ENCODE measurements around the gene SLF2. TPM values are rescaled to one million over a fixed set of nuclear protein-coding genes. Genes with fewer than 3 reads are reported as not detected.

Gene SLF2
- total and polyA plus RNA-seq, 2 of the 13 experiments (the other 11 are each of a cell fraction or from before 2014, with no cell fraction given) = 12.2 to 48.1 TPM

DNA sequence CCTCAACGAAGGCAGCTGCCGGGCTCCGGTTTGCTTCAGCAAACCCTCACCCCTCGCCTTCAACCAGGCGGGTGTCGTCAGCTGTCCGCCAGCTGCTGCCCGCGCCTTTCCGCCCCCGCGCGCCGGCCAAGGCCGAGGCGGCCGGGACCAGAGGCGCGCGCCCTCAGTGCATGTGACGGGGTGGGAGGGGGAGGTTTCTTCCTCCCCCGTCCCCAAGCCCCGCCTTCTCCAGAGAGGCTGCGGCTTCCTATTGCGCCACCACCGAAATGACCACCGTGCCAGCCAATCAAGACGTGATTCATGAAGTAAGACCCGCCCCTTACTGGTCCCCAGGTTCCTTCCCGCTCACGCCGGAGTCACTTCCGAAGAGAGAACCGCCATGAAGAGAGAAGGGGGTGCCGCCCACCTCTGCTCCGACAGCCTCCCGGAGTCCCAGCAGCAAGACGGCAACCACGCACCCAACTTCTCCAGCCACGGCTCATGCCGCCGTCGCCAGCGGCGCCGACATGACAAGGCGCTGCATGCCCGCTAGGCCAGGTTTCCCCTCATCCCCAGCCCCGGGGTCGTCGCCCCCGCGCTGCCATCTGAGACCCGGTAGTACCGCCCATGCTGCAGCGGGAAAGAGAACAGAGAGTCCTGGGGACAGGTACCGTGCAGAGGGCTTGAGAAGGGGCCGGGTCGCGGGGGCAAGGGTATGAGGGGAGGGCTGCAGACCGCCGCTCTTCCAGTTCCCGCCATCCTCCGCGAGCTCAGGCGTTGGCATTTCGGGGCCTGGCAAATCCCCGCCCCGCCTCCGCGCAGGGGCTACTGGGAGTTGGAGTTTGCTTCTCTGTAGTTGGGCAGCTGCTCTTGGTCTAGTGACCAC, at the start of gene SLF2 (continued):
- peak; percentile 96 for TF ChIP-seq YEATS4 (CRISPR knock-in tag; IDR thresholded peaks at IDR 0.05; ENCODE audit: borderline replicate concordance)
- TF ChIP-seq, protein P1, sequence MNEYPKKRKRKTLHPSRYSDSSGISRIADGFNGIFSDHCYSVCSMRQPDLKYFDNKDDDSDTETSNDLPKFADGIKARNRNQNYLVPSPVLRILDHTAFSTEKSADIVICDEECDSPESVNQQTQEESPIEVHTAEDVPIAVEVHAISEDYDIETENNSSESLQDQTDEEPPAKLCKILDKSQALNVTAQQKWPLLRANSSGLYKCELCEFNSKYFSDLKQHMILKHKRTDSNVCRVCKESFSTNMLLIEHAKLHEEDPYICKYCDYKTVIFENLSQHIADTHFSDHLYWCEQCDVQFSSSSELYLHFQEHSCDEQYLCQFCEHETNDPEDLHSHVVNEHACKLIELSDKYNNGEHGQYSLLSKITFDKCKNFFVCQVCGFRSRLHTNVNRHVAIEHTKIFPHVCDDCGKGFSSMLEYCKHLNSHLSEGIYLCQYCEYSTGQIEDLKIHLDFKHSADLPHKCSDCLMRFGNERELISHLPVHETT (CRISPR knock-in tag; conservative IDR thresholded peaks at IDR 0.05) = no peak; the same call in 1 of the 2 replicates
- peak; percentile 81 for TF ChIP-seq CCDC6 (CRISPR knock-in tag; IDR thresholded peaks at IDR 0.05)
- TF ChIP-seq NFIC (IDR thresholded peaks at IDR 0.05; ENCODE audit: low read length) = no peak
- TF ChIP-seq, protein P2, sequence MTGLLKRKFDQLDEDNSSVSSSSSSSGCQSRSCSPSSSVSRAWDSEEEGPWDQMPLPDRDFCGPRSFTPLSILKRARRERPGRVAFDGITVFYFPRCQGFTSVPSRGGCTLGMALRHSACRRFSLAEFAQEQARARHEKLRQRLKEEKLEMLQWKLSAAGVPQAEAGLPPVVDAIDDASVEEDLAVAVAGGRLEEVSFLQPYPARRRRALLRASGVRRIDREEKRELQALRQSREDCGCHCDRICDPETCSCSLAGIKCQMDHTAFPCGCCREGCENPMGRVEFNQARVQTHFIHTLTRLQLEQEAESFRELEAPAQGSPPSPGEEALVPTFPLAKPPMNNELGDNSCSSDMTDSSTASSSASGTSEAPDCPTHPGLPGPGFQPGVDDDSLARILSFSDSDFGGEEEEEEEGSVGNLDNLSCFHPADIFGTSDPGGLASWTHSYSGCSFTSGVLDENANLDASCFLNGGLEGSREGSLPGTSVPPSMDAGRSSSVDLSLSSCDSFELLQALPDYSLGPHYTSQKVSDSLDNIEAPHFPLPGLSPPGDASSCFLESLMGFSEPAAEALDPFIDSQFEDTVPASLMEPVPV (CRISPR knock-in tag; IDR thresholded peaks at IDR 0.05) = 0 out of 2 replicates have a peak, but pooled peaks have one; percentile 73
- peak; percentile 47 for TF ChIP-seq TEAD3 (CRISPR knock-in tag; optimal IDR thresholded peaks at IDR 0.05; ENCODE audit: borderline replicate concordance)
- TF ChIP-seq GATAD2A (CRISPR knock-in tag; IDR thresholded peaks at IDR 0.05) = 0 out of 2 replicates have a peak, but pooled peaks have one; percentile 12
- TF ChIP-seq HOXA3 (CRISPR knock-in tag; IDR thresholded peaks at IDR 0.05) = peak; percentile 73
- no peak for TF ChIP-seq ZNF24 (IDR thresholded peaks at IDR 0.05)
- no peak for TF ChIP-seq ZNF460 (CRISPR knock-in tag; IDR thresholded peaks at IDR 0.05; ENCODE audit: borderline replicate concordance)
- TF ChIP-seq, protein P3, sequence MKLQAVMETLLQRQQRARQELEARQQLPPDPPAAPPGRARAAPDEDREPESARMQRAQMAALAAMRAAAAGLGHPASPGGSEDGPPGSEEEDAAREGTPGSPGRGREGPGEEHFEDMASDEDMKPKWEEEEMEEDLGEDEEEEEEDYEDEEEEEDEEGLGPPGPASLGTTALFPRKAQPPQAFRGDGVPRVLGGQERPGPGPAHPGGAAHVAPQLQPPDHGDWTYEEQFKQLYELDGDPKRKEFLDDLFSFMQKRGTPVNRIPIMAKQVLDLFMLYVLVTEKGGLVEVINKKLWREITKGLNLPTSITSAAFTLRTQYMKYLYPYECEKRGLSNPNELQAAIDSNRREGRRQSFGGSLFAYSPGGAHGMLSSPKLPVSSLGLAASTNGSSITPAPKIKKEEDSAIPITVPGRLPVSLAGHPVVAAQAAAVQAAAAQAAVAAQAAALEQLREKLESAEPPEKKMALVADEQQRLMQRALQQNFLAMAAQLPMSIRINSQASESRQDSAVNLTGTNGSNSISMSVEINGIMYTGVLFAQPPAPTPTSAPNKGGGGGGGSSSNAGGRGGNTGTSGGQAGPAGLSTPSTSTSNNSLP (IDR thresholded peaks at IDR 0.05; ENCODE audit: low read depth, low read length) = no peak
- TF ChIP-seq, protein P4, sequence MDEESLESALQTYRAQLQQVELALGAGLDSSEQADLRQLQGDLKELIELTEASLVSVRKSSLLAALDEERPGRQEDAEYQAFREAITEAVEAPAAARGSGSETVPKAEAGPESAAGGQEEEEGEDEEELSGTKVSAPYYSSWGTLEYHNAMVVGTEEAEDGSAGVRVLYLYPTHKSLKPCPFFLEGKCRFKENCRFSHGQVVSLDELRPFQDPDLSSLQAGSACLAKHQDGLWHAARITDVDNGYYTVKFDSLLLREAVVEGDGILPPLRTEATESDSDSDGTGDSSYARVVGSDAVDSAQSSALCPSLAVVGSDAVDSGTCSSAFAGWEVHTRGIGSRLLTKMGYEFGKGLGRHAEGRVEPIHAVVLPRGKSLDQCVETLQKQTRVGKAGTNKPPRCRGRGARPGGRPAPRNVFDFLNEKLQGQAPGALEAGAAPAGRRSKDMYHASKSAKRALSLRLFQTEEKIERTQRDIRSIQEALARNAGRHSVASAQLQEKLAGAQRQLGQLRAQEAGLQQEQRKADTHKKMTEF (CRISPR knock-in tag; IDR thresholded peaks at IDR 0.05) = peak; percentile 87
- TF ChIP-seq ZNF558 (CRISPR knock-in tag; IDR thresholded peaks at IDR 0.05; ENCODE audit: borderline replicate concordance) = peak; percentile 83; the same call in 1 of the 2 replicates
- TF ChIP-seq JUND (CRISPR knock-in tag; IDR thresholded peaks at IDR 0.05) = no peak
- no peak for TF ChIP-seq RFX5 (IDR thresholded peaks at IDR 0.05; ENCODE audit: low read depth, low read length)
- TF ChIP-seq CENPX (CRISPR knock-in tag; IDR thresholded peaks at IDR 0.05) = no peak
- TF ChIP-seq, protein P5, sequence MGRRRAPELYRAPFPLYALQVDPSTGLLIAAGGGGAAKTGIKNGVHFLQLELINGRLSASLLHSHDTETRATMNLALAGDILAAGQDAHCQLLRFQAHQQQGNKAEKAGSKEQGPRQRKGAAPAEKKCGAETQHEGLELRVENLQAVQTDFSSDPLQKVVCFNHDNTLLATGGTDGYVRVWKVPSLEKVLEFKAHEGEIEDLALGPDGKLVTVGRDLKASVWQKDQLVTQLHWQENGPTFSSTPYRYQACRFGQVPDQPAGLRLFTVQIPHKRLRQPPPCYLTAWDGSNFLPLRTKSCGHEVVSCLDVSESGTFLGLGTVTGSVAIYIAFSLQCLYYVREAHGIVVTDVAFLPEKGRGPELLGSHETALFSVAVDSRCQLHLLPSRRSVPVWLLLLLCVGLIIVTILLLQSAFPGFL (CRISPR knock-in tag; IDR thresholded peaks at IDR 0.05) = 0 out of 2 replicates have a peak, but pooled peaks have one; percentile 68
- peak; percentile 73; the same call in 1 of the 2 replicates for TF ChIP-seq ZNF761 (CRISPR knock-in tag; conservative IDR thresholded peaks at IDR 0.05)
- TF ChIP-seq SIN3B (IDR thresholded peaks at IDR 0.05; ENCODE audit: low read length) = no peak
- peak; percentile 90 for TF ChIP-seq POLR2G (IDR thresholded peaks at IDR 0.05; ENCODE audit: low read depth, low read length)

All from HepG2 (cell line).